ENCODE results near the gene ERICH6.

GRCh38 chr3:150741497-150742140 lies 37.9 kb upstream of the ERICH6 start:
- TF ChIP-seq, protein P1, sequence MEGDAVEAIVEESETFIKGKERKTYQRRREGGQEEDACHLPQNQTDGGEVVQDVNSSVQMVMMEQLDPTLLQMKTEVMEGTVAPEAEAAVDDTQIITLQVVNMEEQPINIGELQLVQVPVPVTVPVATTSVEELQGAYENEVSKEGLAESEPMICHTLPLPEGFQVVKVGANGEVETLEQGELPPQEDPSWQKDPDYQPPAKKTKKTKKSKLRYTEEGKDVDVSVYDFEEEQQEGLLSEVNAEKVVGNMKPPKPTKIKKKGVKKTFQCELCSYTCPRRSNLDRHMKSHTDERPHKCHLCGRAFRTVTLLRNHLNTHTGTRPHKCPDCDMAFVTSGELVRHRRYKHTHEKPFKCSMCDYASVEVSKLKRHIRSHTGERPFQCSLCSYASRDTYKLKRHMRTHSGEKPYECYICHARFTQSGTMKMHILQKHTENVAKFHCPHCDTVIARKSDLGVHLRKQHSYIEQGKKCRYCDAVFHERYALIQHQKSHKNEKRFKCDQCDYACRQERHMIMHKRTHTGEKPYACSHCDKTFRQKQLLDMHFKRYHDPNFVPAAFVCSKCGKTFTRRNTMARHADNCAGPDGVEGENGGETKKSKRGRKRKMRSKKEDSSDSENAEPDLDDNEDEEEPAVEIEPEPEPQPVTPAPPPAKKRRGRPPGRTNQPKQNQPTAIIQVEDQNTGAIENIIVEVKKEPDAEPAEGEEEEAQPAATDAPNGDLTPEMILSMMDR (IDR thresholded peaks at IDR 0.05): no peak
- no peak for TF ChIP-seq POLR2A (IDR thresholded peaks at IDR 0.05)

Measured in testis (tissue), 2 donors.